Esophagus squamous epithelium (tissue), 5 donors: ENCODE results near the gene TMEM150C. TPM values are rescaled to one million over a fixed set of nuclear protein-coding genes. Genes with fewer than 3 reads are reported as not detected.
A peak's percentile ranks its signal among the peaks of the same experiment; 100 is the strongest.

Experiments used
- DNase-seq: peaks from one replicate; lab custom pipeline; 2025; lab: John Stamatoyannopoulos, UW
- H3K27ac ChIP-seq, 4 donors: fragments of 200-600 bp; sonication (generic); one replicate each; pipeline ENCODE4 v1.5.1; 2016 to 2019; ENCODE audit warnings: mild to moderate bottlenecking in 1 of 4
- H3K27me3 ChIP-seq, 4 donors: fragments of 200-600 bp; sonication (generic); 1 replicate in 3 of 4; 2 replicates in 1 of 4; pipeline versions ENCODE4 v1.5.1 to v1.6.0; 2017 to 2021; ENCODE audit warnings: antibody characterized with exemption in 1 of 4
- H3K36me3 ChIP-seq, 3 donors: fragments of 200-600 bp; sonication (generic); one replicate each; pipeline ENCODE4 v1.5.1; 2016 to 2019
- H3K4me1 ChIP-seq, 3 donors: fragments of 200-600 bp; sonication (generic); one replicate each; pipeline ENCODE4 v1.5.1; 2017 to 2019
- H3K4me3 ChIP-seq, 4 donors: fragments of 200-600 bp; sonication (generic); 1 replicate in 3 of 4; 2 replicates in 1 of 4; pipeline ENCODE4 v1.5.1; 2016 to 2019; ENCODE audit warnings: mild to moderate bottlenecking in 2 of 4, moderate library complexity in 1 of 4
- H3K9me3 ChIP-seq, 3 donors: fragments of 200-600 bp; sonication (generic); one replicate each; pipeline ENCODE4 v1.5.1; 2016 to 2019
- CTCF ChIP-seq, 6 experiments: fragments of 450-650 bp in 4 of 6; fragments of 200-600 bp in 2 of 6; sonication (generic) in 2 of 6; IDR thresholded peaks; one replicate each; pipeline ENCODE4 v1.5.1; 2016 to 2019; ENCODE audit warnings: antibody characterized with exemption in 6 of 6, mild to moderate bottlenecking in 4 of 6, moderate library complexity in 4 of 6
- POLR2A ChIP-seq, 4 donors: fragments of 450-650 bp; IDR thresholded peaks; one replicate each; pipeline ENCODE4 v1.6.1; 2017; ENCODE audit warnings: antibody characterized with exemption in 4 of 4, mild to moderate bottlenecking in 4 of 4, moderate library complexity in 3 of 4
- whole genome bisulfite sequencing, 2 donors: methylation state at CpG; one replicate each; pipeline ENCODE4 v1.1.5; 2018; 5-methylcytosine and 5-hydroxymethylcytosine counted together
- intact Hi-C: fragments of 100-400 bp; cut with DNase I; formaldehyde crosslinking; loops from one replicate; pipeline ENCODE4 v1.15.0; 2022
- total RNA-seq, 4 donors: library from RNA; depleted of rRNA; stranded (reverse); fragments of >200 nt; gene quantifications; one replicate each; pipeline ENCODE4 v1.1.0, GENCODE V29; 2016
- donor health status: DM: yes; HTN: yes; CAD: no.

Gene TMEM150C
- total RNA-seq, result 1 to 10 TPM; 1.1 to 3.8 (median 2.8) TPM

DNA sequence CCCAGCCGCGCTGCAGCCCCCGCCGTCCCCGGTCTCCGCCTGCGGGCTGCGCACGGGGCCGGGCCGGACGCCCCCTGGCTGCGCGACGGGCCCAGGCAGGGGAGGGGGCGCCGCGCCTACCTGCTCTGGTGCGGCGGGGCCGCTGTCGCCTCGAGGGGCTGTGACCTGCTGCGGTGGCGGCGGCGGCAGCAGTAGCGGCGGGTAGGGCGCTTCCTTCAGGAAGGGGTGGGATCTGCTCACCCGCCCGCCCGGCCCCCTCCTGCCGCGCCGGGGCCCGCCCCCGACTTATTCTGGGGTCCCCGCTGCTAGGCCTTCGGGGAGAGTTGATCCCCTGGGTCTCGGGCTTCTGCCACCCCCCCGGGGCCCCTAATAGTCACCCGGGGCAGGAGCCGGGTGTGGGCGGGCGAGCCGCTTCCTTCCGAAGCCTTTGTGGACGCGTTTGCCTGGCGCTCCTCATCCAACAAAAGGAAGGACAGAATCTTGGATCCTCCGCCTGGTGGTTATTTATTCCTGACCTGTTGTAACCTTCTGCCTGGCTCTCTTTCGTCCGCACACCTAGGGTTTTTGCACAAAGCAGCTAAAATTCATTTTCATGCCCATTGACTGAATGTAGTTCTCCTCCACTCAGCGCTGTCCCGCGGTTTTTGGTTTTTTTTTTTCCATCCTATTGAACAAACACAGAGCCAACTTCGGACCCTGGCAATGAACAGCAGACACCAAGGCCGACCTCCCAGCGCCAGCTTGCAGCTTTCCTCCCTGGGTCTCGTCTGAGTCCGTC is at the start of gene TMEM150C:
Gene TMEM150C, minus strand, starts transcription at position 203 of the 778 bp plus-strand sequence. CDS start 57,331 bp downstream, outside the sequence.
- intact Hi-C loops, result no loop called here
- peak in 2 of 6 experiments; percentile 6 to 35 for TF ChIP-seq CTCF (IDR thresholded peaks at IDR 0.05)
- TF ChIP-seq POLR2A (IDR thresholded peaks at IDR 0.05), result no peak
- Histone ChIP-seq H3K27me3 (peaks cover 0 to 30% (median 0%) of the 10 kb centered on the region in 4 donors), H3K4me3 (peak within 1 kb of the TSS; percentile 56 to 81 (median 68)), H3K36me3 (no peaks in the 10 kb centered on the region), H3K27ac (peak within 1 kb of the TSS in 2 of 4 donors; percentile 22 to 39), H3K4me1 (peaks cover 0 to 14% (median 0%) of the 10 kb centered on the region in 3 donors), H3K9me3 (no peaks in the 10 kb centered on the region)
- DNase-seq, result no peak
- 21 to 26% methylated on average over 11 to 16 of the region's 62 CpGs for WGBS, 2 donors

DNA sequence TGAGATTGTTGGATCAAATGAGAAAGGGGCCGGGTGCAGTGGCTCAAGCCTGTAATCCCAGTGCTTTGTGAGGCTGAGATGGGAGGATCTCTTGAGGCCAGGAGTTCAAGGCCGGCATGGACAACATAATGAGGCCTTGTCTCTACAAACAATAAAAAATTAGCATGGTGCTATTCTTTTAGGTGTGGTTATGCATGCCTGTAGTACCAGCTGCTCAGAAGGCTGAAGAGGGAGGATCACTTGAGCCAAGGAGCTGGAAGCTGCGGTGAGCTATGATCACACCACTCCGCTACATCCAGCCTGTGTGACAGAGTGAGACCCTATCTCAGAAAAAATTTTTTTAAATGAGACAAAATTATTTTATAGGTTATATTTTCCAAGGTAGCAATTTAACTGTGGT is 49.7 kb upstream of the TMEM150C start:
- 78 to 86% methylated on average over 3 to 4 of the region's 4 CpGs for WGBS, 2 donors
- Histone ChIP-seq H3K27ac (no peak overlapping the region), H3K4me1 (no peaks in the 10 kb centered on the region), H3K36me3 (no peaks in the 10 kb centered on the region), H3K4me3 (no peak overlapping the region), H3K9me3 (no peaks in the 10 kb centered on the region), H3K27me3 (peaks cover 0 to 13% (median 0%) of the 10 kb centered on the region in 4 donors)
- TF ChIP-seq POLR2A (IDR thresholded peaks at IDR 0.05) (no peak), CTCF (IDR thresholded peaks at IDR 0.05) (no peak)
- no peak for DNase-seq
- intact Hi-C loops, result no loop called here

DNA sequence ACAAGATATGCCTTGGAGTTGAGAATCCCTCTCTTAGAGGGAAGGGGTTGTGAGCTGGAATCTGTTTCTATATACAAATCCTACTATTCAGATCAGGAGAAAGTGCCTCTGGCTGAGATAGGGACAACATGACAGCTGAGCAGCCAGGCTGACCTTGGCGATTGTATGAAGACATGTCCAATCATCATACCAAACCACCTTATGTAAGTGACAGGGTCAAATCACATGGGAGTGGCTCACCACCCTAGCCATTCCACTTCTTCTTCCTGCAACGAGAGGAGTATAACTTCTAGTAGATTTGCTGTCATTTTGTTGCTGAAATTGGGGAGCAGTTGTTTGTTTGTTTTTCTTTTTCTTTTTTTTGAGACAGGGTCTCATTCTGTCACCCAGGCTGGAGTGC is 48.3 kb upstream of the TMEM150C start:
- Histone ChIP-seq H3K4me1 (no peaks in the 10 kb centered on the region), H3K27ac (no peak overlapping the region), H3K9me3 (no peaks in the 10 kb centered on the region), H3K36me3 (no peaks in the 10 kb centered on the region), H3K27me3 (peaks cover 0 to 3% (median 0%) of the 10 kb centered on the region in 4 donors), H3K4me3 (no peak overlapping the region)
- intact Hi-C loops, result no loop called here
- no peak for TF ChIP-seq CTCF (IDR thresholded peaks at IDR 0.05)
- no peak for TF ChIP-seq POLR2A (IDR thresholded peaks at IDR 0.05)
- whole genome bisulfite sequencing, 2 donors, result 82 to 95% methylated on average over 2 of the region's 2 CpGs
- DNase-seq, result no peak

- H3K9me3 ChIP-seq, result no peaks in the 10 kb centered on the region
- intact Hi-C loops, result no loop called here
- H3K27me3 ChIP-seq, result no peaks in the 10 kb centered on the region
- H3K36me3 ChIP-seq, result no peaks in the 10 kb centered on the region
- no peak overlapping the region for H3K4me3 ChIP-seq
- WGBS, 2 donors, result 85 to 91% methylated on average over 7 of the region's 7 CpGs
- H3K27ac ChIP-seq, result no peak overlapping the region
- no peak for TF ChIP-seq CTCF (IDR thresholded peaks at IDR 0.05)
- H3K4me1 ChIP-seq, result no peaks in the 10 kb centered on the region
- no peak for DNase-seq
These were observed 44.8 kb upstream of the TMEM150C start for GRCh38 chr4:82606622-82607021.

DNA sequence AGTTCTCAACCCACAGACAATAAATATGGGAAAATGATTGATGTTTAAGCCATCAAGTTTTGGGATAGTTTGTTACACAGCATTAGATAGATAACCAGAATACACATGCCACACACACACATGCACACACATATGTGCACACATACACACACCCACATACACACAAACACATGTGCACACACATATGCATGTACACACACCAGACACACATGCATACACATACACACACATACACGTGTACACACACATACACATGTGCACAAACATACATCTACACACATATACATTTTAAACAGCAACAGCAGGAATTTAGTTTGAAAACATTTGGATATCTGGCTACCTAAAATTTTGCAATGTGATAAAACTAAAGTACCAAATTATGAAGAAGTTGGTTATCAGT is 42.7 kb upstream of the TMEM150C start:
- no peak overlapping the region for H3K27ac ChIP-seq
- H3K9me3 ChIP-seq, result no peaks in the 10 kb centered on the region
- intact Hi-C loops, result no loop called here
- no peak overlapping the region for H3K4me3 ChIP-seq
- H3K4me1 ChIP-seq, result no peaks in the 10 kb centered on the region
- 62 to 83% methylated on average over 1 of the region's 1 CpG for WGBS, 2 donors
- no peaks in the 10 kb centered on the region for H3K27me3 ChIP-seq
- no peak for DNase-seq
- no peaks in the 10 kb centered on the region for H3K36me3 ChIP-seq
- no peak for TF ChIP-seq CTCF (IDR thresholded peaks at IDR 0.05)
- TF ChIP-seq POLR2A (IDR thresholded peaks at IDR 0.05), result no peak
